Activated CD8-positive, alpha-beta memory T cell treated with anti-CD3 and anti-CD28 coated beads for 1 hour (primary cell): Measurements from ENCODE around the gene KCNH2.
"Not testable (repeated sequence)": the region's sequence is repeated elsewhere in the genome, so short reads cannot be mapped to it uniquely, and the experiment has no call there.

ENCODE experiments used
- DNase-seq, 2 donors: peaks; one replicate each; pipeline ENCODE4 v3.0.0-alpha.2; 2020; ENCODE audit warnings: low read depth in 1 of 2; ENCODE audit errors: extremely low read depth in 1 of 2

KCNH2 gene

GRCh38 chr7:150910996-150911422, 67.1 kb downstream of the KCNH2 start:
- no peak for DNase-seq

- not testable (repeated sequence) for DNase-seq
Measured at GRCh38 chr7:150910305-150910995, 67.7 kb downstream of the KCNH2 start.

GRCh38 chr7:150909200-150909995, 68.7 kb downstream of the KCNH2 start:
- DNase-seq = peak in 1 of 2 donors; percentile 11

GRCh38 chr7:150908173-150908572, 69.9 kb downstream of the KCNH2 start:
- no peak for DNase-seq

GRCh38 chr7:150904011-150904909, 73.9 kb downstream of the KCNH2 start:
- no peak for DNase-seq

GRCh38 chr7:150903606-150904005, 74.5 kb downstream of the KCNH2 start:
- no peak for DNase-seq

- DNase-seq = no peak
Measured at GRCh38 chr7:150902078-150903033, 75.8 kb downstream of the KCNH2 start.

GRCh38 chr7:150901160-150902035, 76.7 kb downstream of the KCNH2 start:
- DNase-seq = no peak

GRCh38 chr7:150900675-150901074, 77.4 kb downstream of the KCNH2 start:
- no peak for DNase-seq

GRCh38 chr7:150898475-150899011, 79.6 kb downstream of the KCNH2 start:
- DNase-seq = peak; percentile 48 to 69

- DNase-seq = no peak
Measured at GRCh38 chr7:150897502-150898474, 80.3 kb downstream of the KCNH2 start.

- DNase-seq = no peak
Measured at GRCh38 chr7:150896562-150897209, 81.4 kb downstream of the KCNH2 start.

- DNase-seq = no peak
Measured at GRCh38 chr7:150895809-150896208, 82.3 kb downstream of the KCNH2 start.
